Stimulated activated CD4-positive, alpha-beta T cell treated with anti-CD3 and anti-CD28 coated beads, Interleukin-12 subunit alpha, Interleukin-12 subunit beta, amount 100 ng/mL, for 24 hours (primary cell): ENCODE results near the gene CSGALNACT2.

Source experiments
- DNase-seq, 2 experiments: peaks; one replicate each; pipeline ENCODE4 v3.0.0-alpha.2; 2020; ENCODE audit warnings: low read depth in 2 of 2

CSGALNACT2 gene

DNA sequence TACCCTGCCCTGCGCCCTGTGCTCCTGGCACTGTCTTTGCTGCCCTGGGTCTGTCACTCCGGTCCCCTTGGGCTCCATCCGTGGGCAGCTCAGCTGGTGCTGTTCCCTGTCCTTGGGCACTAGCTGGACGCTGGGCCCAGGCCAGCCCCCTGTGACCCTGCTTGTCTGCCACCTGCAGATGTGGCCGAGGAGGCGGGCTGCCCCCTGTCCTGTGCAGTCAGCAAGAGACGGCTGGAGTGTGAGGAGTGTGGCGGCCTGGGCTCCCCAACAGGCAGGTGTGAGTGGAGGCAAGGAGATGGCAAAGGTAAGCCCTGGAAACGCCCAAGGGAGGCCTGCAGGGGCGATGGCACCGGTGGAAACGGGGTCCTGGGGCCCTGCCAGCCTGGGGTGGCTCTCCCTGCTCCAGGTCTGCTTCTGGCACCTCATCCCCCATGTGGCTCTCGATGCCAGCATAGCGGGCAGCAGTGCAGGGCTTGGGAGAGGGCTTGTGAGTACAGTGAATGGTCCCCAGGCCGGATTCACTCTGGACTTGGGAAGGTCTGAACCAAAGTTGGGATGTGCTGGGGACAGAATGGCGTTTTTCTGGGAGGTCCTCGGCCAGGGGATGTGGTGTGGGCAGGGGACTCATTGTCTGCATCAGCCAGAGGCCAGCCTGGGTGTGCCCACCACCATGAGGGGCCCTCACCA, 26.2 kb upstream of the CSGALNACT2 start:
- no peak for DNase-seq

DNA sequence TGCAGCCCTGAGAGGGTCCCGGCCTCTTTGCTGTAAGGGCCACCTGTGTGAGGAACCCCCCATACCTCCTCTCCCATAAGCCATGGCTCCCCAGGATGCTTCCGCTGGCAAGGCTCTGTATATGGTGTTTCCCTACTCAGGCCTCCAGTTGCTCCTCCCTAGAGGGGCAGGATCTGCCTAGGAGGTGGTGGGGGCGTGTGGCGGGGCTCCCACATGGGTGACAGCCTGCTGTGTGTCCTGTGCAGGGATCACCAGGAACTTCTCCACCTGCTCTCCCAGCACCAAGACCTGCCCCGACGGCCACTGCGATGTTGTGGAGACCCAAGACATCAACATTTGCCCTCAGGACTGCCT, 25.7 kb upstream of the CSGALNACT2 start:
- DNase-seq = no peak

DNA sequence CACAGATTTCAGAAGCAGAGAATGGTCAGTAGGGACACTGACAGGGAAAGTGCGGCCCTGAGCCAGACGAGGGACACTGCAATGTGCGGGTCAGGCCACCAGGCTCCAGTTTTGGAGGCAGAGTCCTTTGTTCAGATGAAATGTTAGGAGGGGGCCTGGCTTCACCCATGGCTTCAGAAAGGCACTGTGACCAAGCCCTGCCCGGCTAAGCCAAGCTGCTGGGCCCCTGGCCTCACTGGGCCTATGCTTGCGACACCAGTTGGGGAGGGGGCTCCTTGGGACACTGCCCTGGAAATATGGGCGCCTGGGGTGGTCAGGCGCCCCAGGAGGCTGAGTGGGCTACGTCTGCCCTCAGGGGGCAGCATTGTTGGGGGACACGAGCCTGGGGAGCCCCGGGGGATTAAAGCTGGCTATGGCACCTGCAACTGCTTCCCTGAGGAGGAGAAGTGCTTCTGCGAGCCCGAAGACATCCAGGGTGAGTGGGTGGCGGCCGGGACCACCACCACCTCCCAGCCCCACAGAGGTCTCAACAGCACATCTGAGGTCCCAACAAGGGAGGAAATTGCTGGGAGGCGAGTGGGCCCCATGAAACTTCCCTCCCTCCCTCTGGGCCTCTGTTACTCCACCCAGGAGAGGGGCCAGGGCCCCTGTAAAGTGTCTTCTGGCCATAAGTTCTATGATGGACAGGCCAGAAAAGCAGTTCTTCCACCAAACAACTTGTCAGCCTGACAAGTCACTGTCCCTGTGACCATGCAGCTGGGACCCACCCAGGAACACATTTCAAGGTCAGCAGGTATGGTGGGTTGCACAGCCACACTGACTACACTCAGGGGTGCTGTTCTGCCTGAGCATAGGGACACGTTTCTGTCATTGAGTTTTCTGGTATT, 24.8 kb upstream of the CSGALNACT2 start:
- no peak for DNase-seq

DNA sequence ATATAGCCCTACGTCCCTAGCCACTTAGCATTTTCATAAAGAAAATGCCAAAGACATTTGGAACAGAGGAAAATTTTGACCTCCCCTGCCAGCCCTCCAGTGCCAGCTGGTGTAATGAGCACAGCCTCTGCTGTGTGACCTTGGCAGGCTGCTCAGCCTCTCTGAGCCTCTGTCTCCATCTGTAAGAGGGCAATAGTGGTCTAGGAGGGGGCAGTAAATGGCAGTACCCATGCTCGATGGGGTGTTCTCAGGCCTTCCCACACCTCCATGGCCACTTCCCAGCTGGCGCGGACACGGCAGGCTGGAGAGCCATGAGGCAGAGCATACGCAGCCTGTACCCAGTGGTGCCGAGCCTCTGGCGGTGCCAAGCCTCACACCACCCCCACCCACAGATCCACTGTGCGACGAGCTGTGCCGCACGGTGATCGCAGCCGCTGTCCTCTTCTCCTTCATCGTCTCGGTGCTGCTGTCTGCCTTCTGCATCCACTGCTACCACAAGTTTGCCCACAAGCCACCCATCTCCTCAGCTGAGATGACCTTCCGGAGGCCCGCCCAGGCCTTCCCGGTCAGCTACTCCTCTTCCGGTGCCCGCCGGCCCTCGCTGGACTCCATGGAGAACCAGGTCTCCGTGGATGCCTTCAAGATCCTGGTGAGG, 24.0 kb upstream of the CSGALNACT2 start:
- DNase-seq = no peak

DNA sequence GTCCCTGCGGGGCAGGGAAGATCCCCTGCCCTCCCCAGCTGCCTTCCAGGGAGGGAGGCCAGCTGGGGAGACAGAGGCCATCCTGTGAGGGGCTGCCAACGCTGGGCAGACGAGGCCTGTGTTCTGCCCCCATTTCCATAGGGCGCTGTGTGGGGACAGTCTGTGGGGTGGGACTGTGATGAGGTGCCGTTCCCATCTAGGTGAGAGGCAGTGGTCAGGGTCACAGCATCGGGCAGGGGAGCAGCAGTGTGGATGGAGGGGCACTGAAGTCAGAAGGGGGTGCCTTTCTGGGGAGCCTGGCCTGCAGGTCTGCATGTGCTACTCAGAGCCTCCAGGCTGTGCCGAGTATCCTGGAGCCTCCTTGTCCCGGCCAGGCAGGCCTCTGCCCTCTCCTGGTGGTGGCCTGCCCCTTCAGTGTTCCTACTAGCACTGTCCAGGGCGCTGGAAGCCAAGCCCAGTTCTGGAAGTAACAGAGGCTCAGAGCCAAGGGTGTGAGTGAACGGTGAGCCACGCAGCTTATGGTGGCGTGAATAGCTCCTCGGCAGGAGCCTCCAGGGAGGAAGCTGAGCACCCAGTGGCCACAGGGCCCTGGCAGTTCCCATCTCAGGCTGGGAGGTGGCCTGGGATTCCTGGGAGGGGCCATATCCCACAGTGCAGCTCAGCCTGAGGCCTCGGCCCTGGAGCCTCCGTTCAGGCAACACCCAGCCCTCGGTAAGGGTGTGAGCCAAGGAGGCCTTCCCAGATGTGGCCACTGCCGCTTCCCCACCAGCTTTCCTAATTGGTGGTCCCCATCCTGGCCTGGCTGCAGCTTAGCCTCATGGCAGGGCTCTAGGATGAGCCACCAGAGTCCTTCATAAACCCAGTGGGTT, 23.3 kb upstream of the CSGALNACT2 start:
- DNase-seq = no peak

DNA sequence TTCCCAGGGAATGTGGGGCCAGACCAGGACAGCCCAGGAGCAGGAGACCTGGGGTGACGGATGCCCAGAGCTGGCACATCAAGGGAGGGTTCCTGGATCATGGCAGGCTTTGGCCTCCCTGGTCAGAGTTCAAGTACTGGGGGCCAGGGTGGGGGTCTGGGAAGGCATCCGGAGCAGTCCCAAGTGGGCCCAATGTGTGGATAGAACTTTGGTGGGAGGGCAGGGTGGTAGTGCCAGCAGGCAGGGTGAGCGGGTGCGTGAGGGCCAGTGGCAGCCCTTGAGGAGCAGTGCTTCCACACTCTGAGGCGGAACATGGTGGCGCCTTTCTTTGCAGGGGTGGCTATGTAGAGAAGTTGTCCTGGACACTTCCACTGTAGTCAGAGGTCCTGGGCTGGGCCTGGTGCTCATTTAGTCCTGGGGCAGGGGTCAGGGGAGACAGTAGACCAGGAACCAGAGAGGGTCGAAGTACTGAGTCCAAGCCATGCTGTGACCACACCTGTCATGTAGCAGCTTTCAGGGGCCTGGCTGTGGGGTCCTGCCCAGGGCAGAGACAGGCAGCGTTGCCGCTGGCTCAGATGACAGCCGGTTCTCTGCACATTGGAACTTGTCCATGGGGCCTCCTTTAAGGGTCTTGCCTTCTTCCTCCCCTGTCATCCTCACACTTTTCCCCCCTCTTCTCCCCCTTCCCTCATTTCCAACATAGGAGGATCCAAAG, 22.2 kb upstream of the CSGALNACT2 start:
- no peak for DNase-seq

DNA sequence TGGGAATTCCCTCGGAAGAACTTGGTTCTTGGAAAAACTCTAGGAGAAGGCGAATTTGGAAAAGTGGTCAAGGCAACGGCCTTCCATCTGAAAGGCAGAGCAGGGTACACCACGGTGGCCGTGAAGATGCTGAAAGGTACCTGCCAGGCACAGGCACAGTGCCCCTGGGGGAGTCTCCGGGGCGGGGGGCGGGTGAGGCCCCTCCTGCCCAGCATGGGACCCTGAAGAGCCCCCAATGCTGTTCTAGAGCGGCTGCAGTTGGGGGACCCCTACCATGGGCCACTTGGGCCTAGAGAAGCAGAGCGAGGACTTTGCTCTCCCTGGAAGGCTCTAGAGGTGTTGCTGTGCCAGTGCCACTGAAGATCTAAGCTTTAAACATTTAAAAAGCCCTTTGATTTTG, 21.6 kb upstream of the CSGALNACT2 start:
- DNase-seq = no peak

DNA sequence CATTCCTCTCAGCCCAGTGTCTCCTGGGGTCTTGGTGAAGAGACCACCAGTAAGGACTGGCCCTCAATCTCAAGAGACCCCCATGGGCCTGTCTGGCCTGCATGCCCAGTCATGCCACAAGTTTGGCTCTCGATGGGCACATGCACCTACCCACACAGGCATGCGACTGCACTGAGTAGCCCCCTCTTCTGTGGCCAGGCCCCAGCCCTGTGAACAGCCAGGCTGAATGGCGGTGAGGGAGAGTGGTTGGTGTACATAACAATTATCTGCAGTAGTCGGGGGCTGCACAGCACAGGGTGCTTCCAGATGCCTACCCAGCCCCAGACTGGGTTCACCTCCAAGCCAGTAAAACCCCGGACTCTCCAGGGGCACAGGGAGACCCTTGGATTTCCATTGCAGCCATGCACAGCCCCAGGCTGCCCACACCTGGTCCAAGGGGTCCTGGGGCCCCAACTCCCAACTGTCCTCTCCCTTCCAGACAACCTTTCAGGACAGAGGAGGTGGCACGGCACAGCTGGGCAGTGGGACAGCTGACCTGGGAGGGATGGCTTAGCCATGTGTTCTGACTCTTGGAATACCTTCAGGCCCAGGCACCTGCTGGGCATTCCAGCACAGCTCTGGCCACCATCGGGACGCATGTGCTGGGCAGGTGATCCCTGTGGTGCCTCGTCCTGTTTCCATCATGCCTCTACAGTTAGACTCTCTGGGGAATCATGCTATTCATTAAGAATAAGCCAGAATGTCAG, 21.0 kb upstream of the CSGALNACT2 start:
- DNase-seq = no peak

DNA sequence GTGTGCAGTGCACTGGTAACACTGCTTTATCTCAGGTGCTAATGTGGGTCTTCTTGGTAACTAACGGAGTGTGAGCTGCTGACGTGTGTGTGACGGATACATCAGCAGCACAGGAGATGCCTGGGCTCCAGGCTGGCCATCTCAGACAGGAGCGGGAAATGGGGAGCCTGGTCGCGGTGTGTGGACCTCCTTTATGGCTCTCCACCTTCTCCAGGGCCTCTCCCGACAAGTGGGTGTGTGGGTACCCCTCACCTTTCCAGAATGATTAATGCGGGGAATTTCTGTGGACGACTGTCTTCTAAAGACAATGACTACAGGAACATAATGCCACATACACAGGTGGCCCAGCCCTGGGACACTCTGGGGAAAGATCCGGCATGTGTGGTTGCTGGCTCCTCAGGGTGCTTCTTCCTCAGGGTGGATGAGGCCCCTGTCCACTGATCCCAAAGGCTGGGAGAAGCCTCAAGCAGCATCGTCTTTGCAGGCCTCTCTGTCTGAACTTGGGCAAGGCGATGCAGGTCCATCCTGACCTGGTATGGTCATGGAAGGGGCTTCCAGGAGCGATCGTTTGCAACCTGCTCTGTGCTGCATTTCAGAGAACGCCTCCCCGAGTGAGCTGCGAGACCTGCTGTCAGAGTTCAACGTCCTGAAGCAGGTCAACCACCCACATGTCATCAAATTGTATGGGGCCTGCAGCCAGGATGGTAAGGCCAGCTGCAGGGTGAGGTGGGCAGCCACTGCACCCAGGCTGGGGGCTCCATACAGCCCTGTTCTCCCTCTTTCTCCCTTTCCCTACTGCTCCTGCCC, 20.3 kb upstream of the CSGALNACT2 start:
- DNase-seq = no peak

DNA sequence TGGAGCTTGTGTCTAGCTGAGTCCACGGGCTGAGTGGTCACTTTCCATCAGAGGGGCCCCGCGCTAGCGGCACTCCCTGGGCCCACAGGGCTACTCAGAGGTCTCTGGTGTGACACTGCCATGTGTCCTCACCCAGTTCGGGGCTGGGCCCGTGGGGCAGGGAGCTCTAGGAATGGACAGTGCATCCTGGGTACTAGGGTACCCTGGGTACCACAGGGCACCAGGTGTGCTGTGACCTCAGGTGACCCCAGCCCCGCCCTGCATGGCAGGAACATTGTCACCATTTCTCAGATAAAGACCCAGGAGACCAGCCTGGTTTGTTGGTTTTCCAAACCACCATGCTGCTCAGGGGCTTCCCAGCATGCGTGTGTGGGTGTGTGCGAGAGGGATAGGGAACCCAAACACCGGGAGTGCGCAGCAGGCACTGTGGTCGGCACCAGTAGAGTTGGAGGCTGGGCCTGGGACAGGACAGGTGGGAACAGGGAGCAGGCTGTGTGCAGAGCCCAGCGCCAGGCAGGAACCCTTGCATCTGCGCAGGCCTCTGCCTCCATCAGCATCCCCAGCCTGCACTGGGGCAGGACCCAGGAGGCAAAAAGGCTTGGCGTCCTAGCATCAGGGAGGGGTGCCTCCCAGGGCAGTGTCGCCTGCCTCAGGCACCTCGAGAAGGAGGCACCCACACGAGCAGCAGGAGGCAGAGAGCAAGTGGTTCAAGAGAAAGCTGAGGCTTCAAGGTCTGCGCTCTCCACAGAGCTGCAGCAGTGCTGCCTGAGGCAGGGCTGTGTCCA, 19.4 kb upstream of the CSGALNACT2 start:
- DNase-seq = no peak

DNA sequence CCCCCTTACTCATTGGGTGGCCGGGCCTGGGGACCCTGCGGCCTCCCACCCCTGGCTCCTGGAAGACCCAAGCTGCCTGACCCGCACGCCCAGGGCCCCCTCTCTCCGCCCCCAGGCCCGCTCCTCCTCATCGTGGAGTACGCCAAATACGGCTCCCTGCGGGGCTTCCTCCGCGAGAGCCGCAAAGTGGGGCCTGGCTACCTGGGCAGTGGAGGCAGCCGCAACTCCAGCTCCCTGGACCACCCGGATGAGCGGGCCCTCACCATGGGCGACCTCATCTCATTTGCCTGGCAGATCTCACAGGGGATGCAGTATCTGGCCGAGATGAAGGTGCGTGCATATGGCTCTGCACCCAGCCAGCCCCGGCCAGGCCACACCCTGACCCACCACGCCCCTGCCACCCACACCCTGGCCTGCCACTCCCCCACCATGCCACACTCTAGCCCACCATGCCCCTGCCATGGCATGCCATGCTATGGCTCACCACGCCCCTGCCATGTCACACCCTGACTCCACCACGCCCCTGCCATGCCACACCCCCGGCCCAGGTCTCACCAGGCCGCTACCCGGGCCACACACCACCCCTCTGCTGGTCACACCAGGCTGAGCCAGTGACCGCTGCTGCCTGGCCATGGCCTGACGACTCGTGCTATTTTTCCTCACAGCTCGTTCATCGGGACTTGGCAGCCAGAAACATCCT, 18.7 kb upstream of the CSGALNACT2 start:
- no peak for DNase-seq

DNA sequence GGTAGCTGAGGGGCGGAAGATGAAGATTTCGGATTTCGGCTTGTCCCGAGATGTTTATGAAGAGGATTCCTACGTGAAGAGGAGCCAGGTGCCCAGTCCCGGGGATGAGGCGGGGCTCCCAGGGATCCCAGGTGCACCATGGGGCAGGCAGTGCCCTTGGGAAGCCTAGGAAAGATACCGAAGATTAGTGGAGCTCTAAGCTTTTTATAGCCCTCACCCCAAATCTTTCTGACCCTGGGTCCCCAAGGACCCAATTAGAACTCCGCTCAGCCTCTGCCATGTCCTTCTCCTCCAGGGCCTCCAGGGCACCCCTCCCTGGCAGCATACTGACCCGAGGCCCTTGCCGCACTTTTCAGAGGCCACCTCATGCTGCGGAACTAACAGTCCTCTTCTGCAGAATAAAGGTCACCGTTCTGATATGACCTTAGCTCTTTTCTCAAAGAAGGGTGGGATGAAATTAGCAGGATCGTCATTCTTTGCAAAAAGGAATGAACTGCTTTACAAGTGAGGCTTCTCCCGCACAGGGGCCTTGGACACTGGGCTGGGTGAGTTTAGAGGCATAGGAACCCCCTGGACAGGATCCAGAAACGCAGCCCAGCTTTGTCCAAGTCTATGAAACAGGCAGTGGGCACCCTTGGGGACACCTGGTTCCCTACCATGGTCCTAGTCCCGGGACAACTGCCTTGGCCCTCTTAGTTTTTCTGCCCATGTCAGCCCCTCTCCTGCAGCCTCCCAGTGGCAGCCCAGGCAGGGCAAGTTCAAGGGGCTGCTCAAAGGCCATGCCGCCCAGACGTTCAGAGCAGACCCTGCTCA, 17.9 kb upstream of the CSGALNACT2 start:
- no peak for DNase-seq

DNA sequence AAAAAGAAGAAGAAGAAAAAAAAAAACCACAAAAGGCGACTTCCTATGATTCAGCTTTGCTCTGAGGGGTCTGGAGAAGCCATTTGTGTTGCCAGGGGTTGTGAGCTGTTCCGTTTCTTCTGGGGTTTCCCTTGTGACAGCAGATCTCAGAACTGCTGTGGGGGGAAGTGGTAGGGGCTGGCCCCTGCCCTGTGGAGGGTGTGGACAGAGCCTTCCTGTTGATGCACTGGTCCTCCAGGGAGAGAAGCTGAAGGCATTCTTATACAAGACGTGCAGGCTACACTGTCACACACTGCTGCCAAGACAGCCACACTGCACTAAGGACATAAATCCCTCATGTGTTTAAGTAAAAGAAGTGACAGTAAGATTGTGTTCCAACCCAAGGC, 17.3 kb upstream of the CSGALNACT2 start:
- DNase-seq = peak in 1 of 2 experiments; percentile 40

DNA sequence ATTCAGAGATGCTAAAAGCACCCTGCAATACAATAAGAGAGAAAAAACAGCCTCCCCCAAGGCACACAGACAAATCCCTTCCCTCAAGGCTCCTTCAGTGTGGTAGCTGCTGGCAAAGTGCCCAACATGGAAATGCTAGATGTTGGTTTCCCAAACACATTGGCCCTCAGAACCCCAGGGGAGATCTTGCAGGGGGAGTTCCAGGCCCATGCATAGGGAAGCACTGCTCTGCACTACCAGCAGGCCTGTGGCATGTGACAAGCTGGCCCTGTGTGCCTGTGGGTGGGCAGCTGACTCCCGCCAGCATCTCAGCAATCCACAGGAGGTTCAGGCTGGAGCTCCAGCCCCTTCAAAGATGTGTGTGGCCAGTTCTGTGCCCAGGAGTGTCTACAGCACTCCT, 16.8 kb upstream of the CSGALNACT2 start:
- no peak for DNase-seq

DNA sequence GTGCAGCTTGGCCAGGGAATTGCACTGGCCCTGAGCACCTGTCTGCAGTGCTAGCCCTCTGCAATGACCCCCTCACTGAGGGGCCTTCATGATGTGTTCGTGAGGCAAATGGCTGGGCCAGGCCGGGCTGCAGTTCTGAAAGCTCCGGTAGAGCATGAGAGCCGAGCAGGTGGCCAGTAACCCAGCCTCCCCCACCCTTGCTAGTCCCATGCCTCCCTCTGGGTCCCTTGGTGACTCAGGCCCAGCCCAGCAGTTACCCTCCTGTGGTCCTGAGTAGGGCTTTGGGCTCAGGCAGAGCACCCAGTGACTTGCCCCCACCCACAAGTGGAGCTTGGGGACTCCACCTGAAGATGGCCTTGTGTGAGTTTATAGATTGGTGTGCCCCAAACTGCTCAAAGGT, 16.1 kb upstream of the CSGALNACT2 start:
- no peak for DNase-seq

DNA sequence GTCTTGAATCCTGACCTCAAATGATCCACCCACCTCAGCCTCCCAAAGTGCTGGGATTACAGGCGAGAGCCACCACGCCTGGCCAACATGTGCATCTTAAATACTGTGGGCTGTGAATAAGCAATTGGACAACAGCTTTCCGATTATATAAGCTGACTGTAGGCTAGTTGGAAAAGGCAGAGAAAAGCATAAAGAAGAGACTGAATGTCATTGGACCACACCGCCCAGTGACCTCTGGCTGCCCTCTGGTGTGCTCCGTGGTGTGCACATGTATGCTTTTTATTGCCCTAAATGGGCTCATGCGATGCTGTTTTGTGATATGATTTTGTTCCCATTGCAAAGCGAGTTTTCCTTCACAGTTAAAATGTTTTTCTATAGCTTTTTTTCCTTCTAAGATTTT, 15.4 kb upstream of the CSGALNACT2 start:
- no peak for DNase-seq

DNA sequence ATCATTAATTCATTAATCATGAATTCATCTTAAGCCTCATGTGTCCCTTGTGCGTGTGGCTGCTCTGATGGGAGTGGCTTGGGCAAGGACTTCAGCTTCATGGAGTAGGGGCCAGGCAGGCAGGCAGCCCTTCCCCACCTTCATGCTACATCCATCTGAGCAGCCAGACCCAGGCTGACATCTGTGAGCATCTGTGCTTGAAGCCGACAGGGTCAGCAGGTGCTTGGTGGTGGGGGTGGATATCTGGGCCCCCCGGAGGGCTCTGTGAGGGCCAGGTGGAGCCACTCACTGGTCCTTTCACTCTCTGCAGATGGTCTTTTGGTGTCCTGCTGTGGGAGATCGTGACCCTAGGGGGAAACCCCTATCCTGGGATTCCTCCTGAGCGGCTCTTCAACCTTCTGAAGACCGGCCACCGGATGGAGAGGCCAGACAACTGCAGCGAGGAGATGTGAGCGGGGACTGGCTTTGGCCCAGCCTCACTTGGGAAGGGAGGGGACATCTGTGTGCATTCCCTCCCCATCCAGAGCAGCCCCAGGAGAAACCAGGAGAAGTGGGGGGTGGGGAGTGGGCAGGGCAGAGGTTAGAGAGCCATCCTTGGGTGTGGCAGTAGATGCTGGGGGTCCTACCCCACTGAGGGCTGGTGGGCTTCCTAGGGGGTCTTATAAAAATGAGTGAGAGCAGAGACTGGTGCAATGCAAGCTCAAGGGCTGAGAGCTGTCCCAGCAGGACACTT, 14.7 kb upstream of the CSGALNACT2 start:
- no peak for DNase-seq
